ENCODE results near the gene LRRC25. TPM values are rescaled to one million over a fixed set of nuclear protein-coding genes. Genes with fewer than 3 reads are reported as not detected.

LRRC25 gene
- total RNA-seq, 1 experiment from 2014 or later = not detected

GRCh38 chr19:18414504-18415177, 17.2 kb upstream of the LRRC25 start:
- Histone ChIP-seq H3K14ac (ENCODE audit: insufficient read depth, low read length) (no peak overlapping the region), H3K18ac (ENCODE audit: insufficient read length, low read depth, low read length) (no peak overlapping the region), H3K79me2 (ENCODE audit: insufficient read depth, low read length) (no peaks in the 10 kb centered on the region), H3K4ac (ENCODE audit: low read depth, low read length) (no peak overlapping the region), H3T11ph (ENCODE audit: low read length) (no peak overlapping the region), H2BK15ac (ENCODE audit: low read depth, low read length) (no peak overlapping the region), H4K20me1 (ENCODE audit: control insufficient read depth, insufficient read depth, insufficient read length) (no peaks in the 10 kb centered on the region), H3K56ac (ENCODE audit: insufficient read length, low read depth, low read length) (no peak overlapping the region), H4K8ac (replicated peaks; ENCODE audit: insufficient read length, low read depth, low read length) (no peak overlapping the region), H2BK12ac (ENCODE audit: insufficient read length, low read depth, low read length) (no peak overlapping the region), H2BK120ac (ENCODE audit: low read depth, low read length, poor library complexity, severe bottlenecking) (no peak overlapping the region), H2BK5ac (ENCODE audit: insufficient read length, low read length) (no peak overlapping the region), H3K4me2 (ENCODE audit: insufficient read depth, insufficient read length, low read length) (no peak overlapping the region), H3K9ac (ENCODE audit: extremely low read depth, insufficient read length, low read length) (no peak overlapping the region), H4K91ac (ENCODE audit: insufficient read length, low read depth, low read length) (no peak overlapping the region), H3K27me3 (ENCODE audit: insufficient read depth, low read length) (no peaks in the 10 kb centered on the region; the same call in 1 of the 2 replicates), H3K27ac (ENCODE audit: insufficient read length, low read depth, low read length) (no peak overlapping the region), H3K9me3 (ENCODE audit: control insufficient read depth, low read depth, low read length) (no peaks in the 10 kb centered on the region), H3K23me2 (ENCODE audit: insufficient read length, low read depth, low read length, poor library complexity, severe bottlenecking) (peaks cover 12% of the 10 kb centered on the region), H3K79me1 (ENCODE audit: insufficient read depth, low read depth, low read length, poor library complexity, severe bottlenecking) (no peaks in the 10 kb centered on the region), H2AK5ac (ENCODE audit: insufficient read length, low read length) (no peak overlapping the region), H4K5ac (ENCODE audit: insufficient read length, low read depth, low read length) (no peak overlapping the region), H2BK20ac (ENCODE audit: low read depth, low read length, poor library complexity, severe bottlenecking) (no peak overlapping the region), H3K23ac (ENCODE audit: insufficient read length, low read depth, low read length) (no peak overlapping the region), H2AFZ (ENCODE audit: low read length) (no peak overlapping the region), H3K4me1 (ENCODE audit: insufficient read depth, low read length) (peaks cover 4% of the 10 kb centered on the region; the same call in 1 of the 2 replicates)
- no peak for TF ChIP-seq CTCF (conservative IDR thresholded peaks at IDR 0.05)
- WGBS (ENCODE audit: extremely low coverage, insufficient read length, low lambda C conversion rate) = no CpG with 5 or more reads among the region's 11 CpGs
- H3K36me3 Mint-ChIP-seq (ENCODE audit: insufficient read depth in 1 of 3, low read depth in 3 of 3) = no peaks in the 10 kb centered on the region
- DNase-seq = peak; percentile 35
- H3K9me3 Mint-ChIP-seq = no peaks in the 10 kb centered on the region; a peak in 2 of 5 replicates
- peak overlapping the region in 1 of 2 experiments; percentile 56; a peak in 2 of 5 replicates for H3K4me3 Mint-ChIP-seq
- H3K27me3 Mint-ChIP-seq (ENCODE audit: low read depth) = peaks cover 54% of the 10 kb centered on the region
- no peak overlapping the region for H3K27ac Mint-ChIP-seq
- H3K4me1 Mint-ChIP-seq = peaks cover 19 to 38% of the 10 kb centered on the region in 2 experiments
